NCI-H2081 (cell line): ENCODE results near the gene EDIL3.
A peak's percentile ranks its signal among the peaks of the same experiment; 100 is the strongest.
"Not testable (repeated sequence)": the region's sequence is repeated elsewhere in the genome, so short reads cannot be mapped to it uniquely, and the experiment has no call there.

Experiments
- DNase-seq, 2 experiments: peaks; one replicate each; lab custom pipeline; 2025; lab: John Stamatoyannopoulos, UW

EDIL3 gene

GRCh38 chr5:84168841-84169240, 215.8 kb downstream of the EDIL3 start:
- DNase-seq = no peak

- DNase-seq = no peak
Observed at GRCh38 chr5:84163671-84164070, 221.0 kb downstream of the EDIL3 start.

GRCh38 chr5:84162695-84163094, 222.0 kb downstream of the EDIL3 start:
- no peak for DNase-seq

- not testable (repeated sequence) for DNase-seq
Observed at GRCh38 chr5:84160650-84161049, 224.0 kb downstream of the EDIL3 start.

GRCh38 chr5:84149094-84149493, 235.6 kb downstream of the EDIL3 start:
- no peak for DNase-seq

- no peak for DNase-seq
Observed at GRCh38 chr5:84148651-84149050, 236.0 kb downstream of the EDIL3 start.

- no peak for DNase-seq
Observed at GRCh38 chr5:84137541-84137940, 247.1 kb downstream of the EDIL3 start.

- no peak for DNase-seq
Observed at GRCh38 chr5:84131372-84131771, 253.3 kb downstream of the EDIL3 start.

GRCh38 chr5:84130006-84130580, 254.6 kb downstream of the EDIL3 start:
- DNase-seq = no peak

- no peak for DNase-seq
Observed at GRCh38 chr5:84125216-84125615, 259.5 kb downstream of the EDIL3 start.

GRCh38 chr5:84119252-84119651, 265.4 kb downstream of the EDIL3 start:
- DNase-seq = no peak

- DNase-seq = no peak
Observed at GRCh38 chr5:84118551-84118950, 266.1 kb downstream of the EDIL3 start.

- DNase-seq = no peak
Observed at GRCh38 chr5:84115727-84116126, 269.0 kb downstream of the EDIL3 start.

GRCh38 chr5:84113246-84114105, 271.2 kb downstream of the EDIL3 start:
- peak; percentile 46 to 83 for DNase-seq

GRCh38 chr5:84092738-84093137, 291.9 kb downstream of the EDIL3 start:
- DNase-seq = no peak

- DNase-seq = no peak
Observed at GRCh38 chr5:84091127-84091799, 293.4 kb downstream of the EDIL3 start.

GRCh38 chr5:84088996-84089395, 295.7 kb downstream of the EDIL3 start:
- peak; percentile 1 to 31 for DNase-seq

- no peak for DNase-seq
Observed at GRCh38 chr5:84086511-84086910, 298.2 kb downstream of the EDIL3 start.

- no peak for DNase-seq
Observed at GRCh38 chr5:84085387-84086041, 299.2 kb downstream of the EDIL3 start.

- peak; percentile 63 to 87 for DNase-seq
Observed at GRCh38 chr5:84080908-84081307, 303.8 kb downstream of the EDIL3 start.

- DNase-seq = no peak
Observed at GRCh38 chr5:84072339-84072738, 312.3 kb downstream of the EDIL3 start.

GRCh38 chr5:84069608-84070179, 315.0 kb downstream of the EDIL3 start:
- DNase-seq = no peak
